Caki2 (cell line): ENCODE results near the gene RPIA. TPM values are rescaled to one million over a fixed set of nuclear protein-coding genes. Genes with fewer than 3 reads are reported as not detected.

ENCODE experiments used
- DNase-seq: peaks from one replicate; pipeline ENCODE4 v3.0.0-alpha.2; 2015; ENCODE audit warnings: low read depth
- in situ Hi-C: cut with HindIII; loops from 2 replicates; pipeline ENCODE4 v1.10.0; 2016; ENCODE audit warnings: low sequenced_read_pairs, low pct_unique_long_range_greater_than_20kb, mixed read lengths
- total RNA-seq: library from RNA; depleted of rRNA; stranded (reverse); fragments of >200 nt; shearing (Covaris generic); gene quantifications from 2 replicates; pipeline ENCODE4 v1.2.3, GENCODE V29; 2014; ENCODE audit warnings: low replicate concordance

RPIA gene
- total RNA-seq, 1 experiment from 2014 or later, result 8.1 TPM

DNA sequence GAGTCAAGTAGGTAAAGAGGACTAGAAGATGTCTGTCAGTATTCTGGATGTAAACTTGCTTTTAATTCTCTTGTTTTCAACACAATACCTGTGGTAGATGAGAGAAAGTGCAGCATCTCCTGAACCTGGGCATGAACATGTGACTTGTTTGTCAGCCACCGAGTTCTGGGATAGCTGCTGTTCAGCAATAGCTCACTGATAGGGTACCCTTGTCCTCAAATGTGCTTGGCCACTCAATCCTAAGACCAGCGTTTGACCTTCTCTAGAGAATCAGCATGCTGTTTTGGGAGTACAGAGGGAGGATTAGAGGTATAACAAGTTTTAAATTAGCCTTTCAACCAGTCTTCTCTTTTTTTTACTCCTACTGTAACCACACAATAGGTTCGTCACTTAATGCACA, 23.2 kb downstream of the RPIA start:
- in situ Hi-C loops, result no loop called here

GRCh38 chr2:88720399-88720798, 28.9 kb downstream of the RPIA start:
- no peak for DNase-seq
- in situ Hi-C loops, result no loop called here

More for the DNA sequence above, 23.2 kb downstream of the RPIA start:
- no peak for DNase-seq

GRCh38 chr2:88721268-88721667, 29.8 kb downstream of the RPIA start:
- in situ Hi-C loops, result no loop called here
- DNase-seq, result no peak

- DNase-seq, result no peak
- in situ Hi-C loops, result no loop called here
Observed at GRCh38 chr2:88724643-88725332, 33.3 kb downstream of the RPIA start.

DNA sequence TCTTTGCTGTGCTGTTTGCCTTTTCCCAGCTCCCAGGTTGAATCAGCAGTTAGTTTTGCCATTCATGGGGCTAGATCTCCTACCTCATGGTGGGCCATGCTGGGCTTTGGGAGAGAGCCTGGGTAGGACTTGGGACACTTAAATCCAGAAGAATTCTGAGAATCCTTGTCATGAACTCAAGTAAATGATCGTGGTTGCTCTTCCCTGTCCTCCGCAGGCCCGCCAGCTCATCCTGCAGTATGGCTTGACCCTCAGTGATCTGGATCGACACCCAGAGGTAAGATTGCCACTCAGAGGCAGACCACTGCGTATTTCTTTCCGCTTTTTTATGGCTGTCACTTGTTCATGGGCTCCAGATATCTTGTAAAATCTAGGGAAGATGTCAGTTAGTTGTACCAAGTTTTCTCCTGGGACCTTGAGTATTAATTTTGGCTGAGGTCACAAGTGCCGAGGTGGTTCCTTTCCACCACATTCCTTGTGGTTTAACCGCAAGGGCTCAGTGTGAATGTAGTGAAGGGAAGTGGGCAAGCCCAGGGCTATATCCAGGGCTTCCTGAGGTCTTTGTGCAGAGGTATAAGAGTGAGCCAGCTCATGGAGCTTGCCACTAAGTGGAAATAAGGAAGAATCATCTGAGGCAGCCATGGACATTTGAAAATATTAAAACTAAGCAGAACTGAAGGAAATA, 37.7 kb downstream of the RPIA start:
- in situ Hi-C loops, result no loop called here
- DNase-seq, result no peak

GRCh38 chr2:88733155-88733902, 41.9 kb downstream of the RPIA start:
- no peak for DNase-seq

DNA sequence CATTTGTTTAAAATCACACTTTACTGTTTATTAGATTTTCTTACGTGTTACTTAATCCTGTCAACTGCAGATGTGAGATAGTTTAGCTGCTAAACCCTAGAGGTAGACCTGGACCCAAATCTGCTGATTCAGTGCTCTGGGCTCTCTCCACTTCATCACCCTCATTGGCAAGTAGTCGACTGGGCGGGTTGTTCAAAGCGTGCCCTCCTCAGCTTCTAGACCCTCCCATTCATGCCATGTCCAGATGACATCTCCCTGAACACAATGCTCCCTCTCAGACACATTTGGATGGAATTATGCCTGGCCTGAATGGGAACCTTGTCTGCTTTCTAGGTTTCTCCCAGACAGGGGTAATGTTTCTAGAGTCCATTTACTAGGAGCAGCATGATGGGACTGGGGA, 43.7 kb downstream of the RPIA start:
- DNase-seq, result no peak
- in situ Hi-C loops, result no loop called here

More at GRCh38 chr2:88733155-88733902, 41.9 kb downstream of the RPIA start:
- in situ Hi-C loops, result no loop called here

DNA sequence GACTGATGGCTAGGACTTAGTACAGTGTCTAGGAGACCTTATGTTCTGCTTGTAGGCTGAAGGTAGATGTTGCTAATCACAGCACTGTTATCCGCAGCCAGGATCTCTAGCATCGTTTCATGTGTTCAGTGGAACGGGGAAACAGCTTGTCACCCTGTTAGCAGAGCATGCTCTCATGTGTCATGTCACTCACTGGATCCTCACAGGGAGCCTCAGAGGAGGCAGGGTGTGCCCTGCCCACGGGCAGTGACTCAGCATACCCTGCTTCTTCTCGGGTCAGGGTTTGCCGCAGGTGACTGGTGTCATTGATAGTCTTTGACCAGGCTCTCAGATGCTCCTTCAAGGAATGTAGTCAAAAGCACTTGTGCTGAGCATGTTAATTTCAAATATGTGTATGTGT, 44.4 kb downstream of the RPIA start:
- DNase-seq, result peak; percentile 69

GRCh38 chr2:88736437-88736836, 45.0 kb downstream of the RPIA start:
- in situ Hi-C loops, result no loop called here
- no peak for DNase-seq

More for the DNA sequence above, 44.4 kb downstream of the RPIA start:
- in situ Hi-C loops, result no loop called here

DNA sequence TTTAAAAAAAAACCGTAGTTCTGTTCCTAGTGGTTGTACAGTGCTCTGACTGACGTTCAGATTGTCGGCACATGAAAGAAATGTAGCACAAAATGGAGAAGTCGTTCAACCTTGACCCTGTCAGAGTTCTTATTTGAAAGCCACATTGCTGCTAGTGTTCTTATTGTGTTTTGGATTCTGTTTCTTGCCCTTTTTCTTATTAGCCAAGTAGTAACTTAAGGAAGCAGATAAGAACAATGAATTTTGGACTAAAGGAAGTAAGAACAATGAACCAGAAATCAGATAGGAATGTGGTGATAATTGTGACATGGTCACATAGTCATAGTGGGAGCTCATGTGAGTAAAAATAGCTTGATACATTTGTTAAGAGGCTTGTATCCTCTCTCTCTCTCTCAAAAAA, 45.9 kb downstream of the RPIA start:
- DNase-seq, result no peak
- in situ Hi-C loops, result no loop called here

GRCh38 chr2:88738271-88738670, 46.8 kb downstream of the RPIA start:
- DNase-seq, result no peak
- in situ Hi-C loops, result no loop called here

DNA sequence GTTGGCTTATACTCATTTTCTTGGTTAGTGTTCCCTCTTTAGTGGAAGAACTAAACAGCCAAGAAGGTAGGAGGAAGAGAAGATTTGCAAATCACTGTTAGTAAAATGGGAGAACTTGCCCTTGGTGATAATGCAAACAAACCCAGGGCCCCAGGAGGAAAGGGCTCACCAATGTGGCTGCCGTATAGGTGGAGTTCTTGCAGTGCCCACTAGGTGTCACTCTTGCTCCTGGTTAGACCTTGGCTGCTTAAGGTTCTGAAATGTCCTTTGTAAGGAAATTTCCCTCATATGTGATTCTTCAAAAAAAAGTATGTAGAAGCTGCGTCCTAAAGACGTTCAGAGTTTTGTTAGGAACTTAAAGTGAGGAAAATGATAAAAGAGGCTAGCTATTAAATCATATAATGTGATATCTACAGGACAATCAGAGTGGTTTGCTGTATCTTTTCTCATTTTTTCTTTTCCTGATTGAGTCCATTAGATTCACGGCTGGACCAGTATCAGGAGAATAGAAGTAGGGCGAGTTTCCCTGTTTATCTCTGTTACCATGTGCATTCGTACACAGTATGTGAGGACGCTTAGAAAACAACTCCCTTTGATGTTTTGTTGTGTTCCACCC, 48.6 kb downstream of the RPIA start:
- in situ Hi-C loops, result no loop called here
- DNase-seq, result peak; percentile 60

GRCh38 chr2:88746929-88747490, 55.5 kb downstream of the RPIA start:
- DNase-seq, result no peak
- in situ Hi-C loops, result no loop called here

DNA sequence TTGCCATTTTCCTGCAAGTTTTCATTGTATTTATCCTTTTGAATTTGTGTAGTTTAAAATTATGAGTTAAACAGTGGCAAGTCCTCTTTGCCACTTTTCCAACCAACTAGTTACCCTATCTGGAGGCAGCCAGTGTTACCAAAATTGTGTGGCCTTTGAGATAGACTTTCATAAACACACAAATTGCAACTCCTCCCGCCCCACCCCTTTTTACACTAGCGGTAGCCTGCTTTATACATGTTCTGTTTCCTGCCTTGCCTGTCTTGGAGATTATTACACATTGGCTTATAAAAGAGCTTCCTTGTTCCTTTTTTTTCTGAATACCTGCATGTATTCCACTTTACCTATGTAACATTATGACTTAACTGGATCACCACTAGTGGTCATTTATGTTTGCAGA, 56.5 kb downstream of the RPIA start:
- no peak for DNase-seq
- in situ Hi-C loops, result no loop called here

- DNase-seq, result no peak
- in situ Hi-C loops, result no loop called here
Observed at GRCh38 chr2:88751768-88752167, 60.3 kb downstream of the RPIA start.

- in situ Hi-C loops, result no loop called here
- no peak for DNase-seq
Observed at GRCh38 chr2:88753833-88754584, 62.5 kb downstream of the RPIA start.

- in situ Hi-C loops, result no loop called here
- DNase-seq, result no peak
Observed at GRCh38 chr2:88754585-88755320, 63.3 kb downstream of the RPIA start.
